Measurements from ENCODE around the gene BIRC2. TPM values are rescaled to one million over a fixed set of nuclear protein-coding genes. Genes with fewer than 3 reads are reported as not detected.

The BIRC2 gene
- total RNA-seq, 2 donors from 2014 or later = 45.4 to 55.3 TPM

GRCh38 chr11:102400603-102401002 is 53.6 kb downstream of the BIRC2 start:
- WGBS, 2 experiments (ENCODE audit: insufficient coverage in 1 of 2, insufficient read length in 1 of 2) = 96 to 100% methylated on average over 2 to 5 of the region's 5 CpGs
- no peak overlapping the region for H3K4me3 Mint-ChIP-seq
- H3K4me1 Mint-ChIP-seq = no peaks in the 10 kb centered on the region
- no peak overlapping the region for H3K27ac Mint-ChIP-seq
- H3K27ac ChIP-seq (ENCODE audit: low read depth, low read length) = no peak overlapping the region
- peaks cover 80% of the 10 kb centered on the region for H3K36me3 ChIP-seq (ENCODE audit: control insufficient read depth, insufficient read depth, low read length)
- H3K4me1 ChIP-seq (ENCODE audit: control insufficient read depth, insufficient read depth, low read length) = no peaks in the 10 kb centered on the region
- no peaks in the 10 kb centered on the region for H3K27me3 Mint-ChIP-seq (ENCODE audit: insufficient read depth)
- no peaks in the 10 kb centered on the region for H3K9me3 ChIP-seq (ENCODE audit: control insufficient read depth, low read length)
- H3K4me3 ChIP-seq (ENCODE audit: low read length) = no peak overlapping the region
- no peak for DNase-seq
- no peak overlapping the region for H3K9ac ChIP-seq (ENCODE audit: extremely low read depth, low read length, poor library complexity, severe bottlenecking)
- no peaks in the 10 kb centered on the region for H3K27me3 ChIP-seq (ENCODE audit: control insufficient read depth, insufficient read depth, low read length, poor library complexity, severe bottlenecking)
- TF ChIP-seq CTCF (conservative IDR thresholded peaks at IDR 0.05) = no peak
- H3K9me3 Mint-ChIP-seq = no peaks in the 10 kb centered on the region
- peaks cover 68% of the 10 kb centered on the region for H3K36me3 Mint-ChIP-seq (ENCODE audit: low read depth)

- TF ChIP-seq CTCF (conservative IDR thresholded peaks at IDR 0.05) = no peak
- 94 to 95% methylated on average over 2 to 3 of the region's 3 CpGs for WGBS, 2 experiments (ENCODE audit: insufficient coverage in 1 of 2, insufficient read length in 1 of 2)
- H3K4me3 Mint-ChIP-seq = no peak overlapping the region
- H3K27me3 ChIP-seq (ENCODE audit: control insufficient read depth, insufficient read depth, low read length, poor library complexity, severe bottlenecking) = no peaks in the 10 kb centered on the region
- DNase-seq = no peak
- no peak overlapping the region for H3K4me3 ChIP-seq (ENCODE audit: low read length)
- H3K9me3 ChIP-seq (ENCODE audit: control insufficient read depth, low read length) = no peaks in the 10 kb centered on the region
- no peaks in the 10 kb centered on the region for H3K9me3 Mint-ChIP-seq
- no peak overlapping the region for H3K9ac ChIP-seq (ENCODE audit: extremely low read depth, low read length, poor library complexity, severe bottlenecking)
- no peak overlapping the region for H3K27ac Mint-ChIP-seq
- H3K36me3 Mint-ChIP-seq (ENCODE audit: low read depth) = peaks cover 65% of the 10 kb centered on the region
- peaks cover 3% of the 10 kb centered on the region for H3K4me1 Mint-ChIP-seq
- no peaks in the 10 kb centered on the region for H3K4me1 ChIP-seq (ENCODE audit: control insufficient read depth, insufficient read depth, low read length)
- H3K27me3 Mint-ChIP-seq (ENCODE audit: insufficient read depth) = no peaks in the 10 kb centered on the region
- H3K27ac ChIP-seq (ENCODE audit: low read depth, low read length) = no peak overlapping the region
- peaks cover 74% of the 10 kb centered on the region for H3K36me3 ChIP-seq (ENCODE audit: control insufficient read depth, insufficient read depth, low read length)
These were observed 54.9 kb downstream of the BIRC2 start for GRCh38 chr11:102401905-102402304.

GRCh38 chr11:102402548-102402947 is 55.5 kb downstream of the BIRC2 start:
- no peak overlapping the region for H3K9ac ChIP-seq (ENCODE audit: extremely low read depth, low read length, poor library complexity, severe bottlenecking)
- DNase-seq = no peak
- Mint-ChIP-seq H3K4me1 (peaks cover 9% of the 10 kb centered on the region), H3K4me3 (no peak overlapping the region), H3K27me3 (ENCODE audit: insufficient read depth) (no peaks in the 10 kb centered on the region), H3K9me3 (no peaks in the 10 kb centered on the region), H3K27ac (no peak overlapping the region), H3K36me3 (ENCODE audit: low read depth) (peaks cover 61% of the 10 kb centered on the region)
- TF ChIP-seq CTCF (conservative IDR thresholded peaks at IDR 0.05) = no peak
- H3K27me3 ChIP-seq (ENCODE audit: control insufficient read depth, insufficient read depth, low read length, poor library complexity, severe bottlenecking) = no peaks in the 10 kb centered on the region
- no peaks in the 10 kb centered on the region for H3K4me1 ChIP-seq (ENCODE audit: control insufficient read depth, insufficient read depth, low read length)
- H3K4me3 ChIP-seq (ENCODE audit: low read length) = no peak overlapping the region
- H3K36me3 ChIP-seq (ENCODE audit: control insufficient read depth, insufficient read depth, low read length) = peaks cover 68% of the 10 kb centered on the region
- no peaks in the 10 kb centered on the region for H3K9me3 ChIP-seq (ENCODE audit: control insufficient read depth, low read length)
- no peak overlapping the region for H3K27ac ChIP-seq (ENCODE audit: low read depth, low read length)
